GOT3 (cell line): ENCODE measurements around the gene CPB1.

ENCODE experiments used
- DNase-seq: peaks from one replicate; lab custom pipeline; 2025; ENCODE audit warnings: mixed read lengths; lab: John Stamatoyannopoulos, UW

Gene CPB1

DNA sequence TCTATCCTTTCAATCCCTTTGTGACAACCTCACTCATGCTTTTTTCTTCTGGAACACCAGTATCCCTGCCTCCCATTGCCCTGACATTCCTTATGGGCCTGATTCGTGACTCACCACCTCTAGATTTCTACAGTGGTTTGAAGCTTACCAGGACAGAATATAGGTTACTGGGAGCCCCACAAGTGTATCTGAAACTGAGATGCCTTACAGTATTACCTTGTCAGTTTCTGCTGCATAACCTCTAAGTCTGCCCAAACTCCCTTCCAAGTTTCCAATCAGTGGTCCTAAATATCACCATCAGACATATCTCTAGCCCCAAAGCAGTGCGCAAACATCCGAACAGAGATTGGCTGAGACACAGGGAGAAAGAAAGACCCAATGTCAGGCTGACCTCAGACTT lies 5.6 kb downstream of the CPB1 start:
- DNase-seq = no peak

DNA sequence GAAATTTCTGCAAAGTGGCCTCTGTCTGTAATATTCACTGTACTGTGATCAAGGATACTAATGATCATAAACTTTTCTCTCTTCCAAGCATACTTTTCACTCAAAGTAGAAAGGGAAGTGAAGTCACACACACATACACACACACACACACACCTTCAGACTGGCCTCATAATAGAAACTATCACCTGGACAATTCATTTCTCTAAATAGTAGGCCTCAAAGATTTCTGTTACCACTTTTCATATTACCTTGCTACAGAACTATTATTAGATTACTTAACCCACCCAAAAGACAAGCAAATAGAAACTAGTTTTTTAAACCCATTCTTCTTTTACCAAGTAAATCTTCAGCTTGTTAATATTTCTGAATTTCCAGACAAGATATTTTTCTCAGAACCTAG lies 12.2 kb downstream of the CPB1 start:
- DNase-seq = no peak

GRCh38 chr3:148840451-148840850 lies 12.8 kb downstream of the CPB1 start:
- DNase-seq = no peak

- no peak for DNase-seq
Observed at GRCh38 chr3:148845756-148846395, 18.3 kb downstream of the CPB1 start.

GRCh38 chr3:148847351-148847750 lies 19.7 kb downstream of the CPB1 start:
- no peak for DNase-seq

GRCh38 chr3:148848410-148848809 lies 20.8 kb downstream of the CPB1 start:
- no peak for DNase-seq

GRCh38 chr3:148852271-148852992 lies 24.8 kb downstream of the CPB1 start:
- DNase-seq = no peak

DNA sequence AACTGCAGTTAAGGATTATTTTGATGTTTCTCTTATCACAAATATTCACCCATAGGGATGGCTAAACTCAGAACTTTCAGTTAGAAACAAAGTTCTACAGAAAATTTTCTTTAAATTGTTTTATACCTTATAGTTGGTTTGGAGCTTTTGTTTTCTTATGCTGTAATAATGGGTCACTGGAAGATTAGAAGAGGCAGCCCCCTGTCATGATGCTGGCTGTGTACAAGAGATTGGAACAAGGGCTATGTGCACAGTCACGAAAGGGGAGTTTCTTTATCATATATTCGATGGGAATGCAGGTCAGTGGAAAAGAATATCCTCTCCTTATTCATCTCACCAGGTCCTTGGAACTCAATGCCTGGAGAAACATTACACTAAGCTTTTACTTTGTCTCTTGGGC lies 25.5 kb downstream of the CPB1 start:
- no peak for DNase-seq

DNA sequence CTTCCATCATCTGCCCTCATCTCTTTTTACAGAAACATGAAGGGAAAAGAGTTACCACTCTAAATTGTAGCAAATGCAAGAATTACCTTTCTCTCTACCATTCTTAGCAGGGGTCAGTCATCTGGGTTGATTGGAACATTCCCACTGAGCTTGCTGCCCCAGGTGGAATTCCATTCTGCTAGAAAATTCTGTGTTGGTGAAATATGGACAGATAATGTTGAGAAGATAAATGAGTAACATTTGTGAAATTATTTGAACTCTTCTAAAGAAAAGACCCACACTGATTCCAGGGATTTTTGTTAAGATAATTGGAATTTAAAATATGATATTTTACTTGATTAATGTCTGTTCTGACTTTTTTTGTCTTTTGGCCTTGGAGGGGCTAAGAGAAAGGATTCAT lies 26.4 kb downstream of the CPB1 start:
- DNase-seq = no peak

GRCh38 chr3:148856384-148856783 lies 28.8 kb downstream of the CPB1 start:
- no peak for DNase-seq

DNA sequence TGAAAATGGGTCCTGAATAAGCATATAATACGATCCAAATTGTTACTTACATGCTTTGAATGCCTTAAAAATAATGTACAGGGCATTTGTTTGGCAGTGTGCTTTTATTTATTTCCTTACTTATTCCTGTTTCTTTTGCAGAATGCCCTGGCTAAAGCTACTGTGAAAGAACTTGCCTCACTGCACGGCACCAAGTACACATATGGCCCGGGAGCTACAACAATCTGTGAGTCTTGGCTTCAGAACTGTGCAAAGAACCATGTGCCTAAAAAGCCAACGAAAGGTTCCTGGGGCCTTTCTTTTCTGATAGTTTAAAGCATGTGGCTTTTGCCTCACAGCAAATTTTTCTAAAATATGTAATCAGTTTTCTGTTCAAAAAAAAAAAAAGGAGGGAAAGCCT lies 29.7 kb downstream of the CPB1 start:
- DNase-seq = no peak

DNA sequence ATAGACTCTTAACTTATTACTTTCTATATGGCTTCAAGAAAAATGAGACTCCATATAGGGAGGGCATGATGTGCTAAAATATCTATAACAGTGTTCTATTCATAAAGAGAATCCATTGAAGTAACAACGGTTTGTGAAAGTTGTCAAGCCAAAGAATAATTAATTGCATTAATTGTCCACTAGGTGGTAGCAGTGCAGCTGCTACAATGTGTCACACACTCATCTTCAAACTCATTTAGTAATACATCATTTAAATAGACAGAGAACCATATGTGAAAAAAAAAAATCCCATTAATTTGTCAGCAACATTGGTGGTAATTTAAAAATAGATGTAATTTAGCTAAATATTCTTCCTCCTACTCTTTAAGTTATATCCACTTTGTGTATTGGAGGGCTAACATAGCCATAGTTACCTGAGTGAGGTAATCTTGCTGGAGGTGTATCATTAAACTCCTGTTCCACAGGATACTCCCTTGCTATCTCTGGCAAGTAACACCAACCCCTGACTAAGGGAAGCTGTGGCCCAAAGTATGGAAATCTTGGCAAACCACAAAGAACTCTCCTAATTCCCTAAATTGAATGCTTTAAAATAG lies 33.8 kb downstream of the CPB1 start:
- DNase-seq = no peak

DNA sequence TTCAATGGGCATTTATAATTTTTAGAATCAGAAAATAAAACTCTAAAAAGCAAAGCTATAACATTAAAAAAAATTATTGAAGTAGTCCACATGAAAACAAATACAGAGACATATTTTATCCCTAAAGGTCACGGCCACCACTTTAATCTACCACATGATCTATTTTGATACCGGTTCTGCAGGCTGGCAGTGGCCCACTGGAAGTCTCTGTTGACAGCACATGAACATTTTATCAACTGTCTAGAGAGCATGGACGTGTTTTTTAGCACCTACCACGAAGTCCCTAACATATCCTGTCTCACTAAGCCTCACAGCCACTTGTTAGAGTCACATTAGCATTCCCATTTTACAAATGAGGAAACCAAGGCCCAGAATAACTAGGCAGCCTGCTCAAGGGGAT lies 35.7 kb downstream of the CPB1 start:
- no peak for DNase-seq

- DNase-seq = no peak
Observed at GRCh38 chr3:148863814-148864213, 36.2 kb downstream of the CPB1 start.

DNA sequence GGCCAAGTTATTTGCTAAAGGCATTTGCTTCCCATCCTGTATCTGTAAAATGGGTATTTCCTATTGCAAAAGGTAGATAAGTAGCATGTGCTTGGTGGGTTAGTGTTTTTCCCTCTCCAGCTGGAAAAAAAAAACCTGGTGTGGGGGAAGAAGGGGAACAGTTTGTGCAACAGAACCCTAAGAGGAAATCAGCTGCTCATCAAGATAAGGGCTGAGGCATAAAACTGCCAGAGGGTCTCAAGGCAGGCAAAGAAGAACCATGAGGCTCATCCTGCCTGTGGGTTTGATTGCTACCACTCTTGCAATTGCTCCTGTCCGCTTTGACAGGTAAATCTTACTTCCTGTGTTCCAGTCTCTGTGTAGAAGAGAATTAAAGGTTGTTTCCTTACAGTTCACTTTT lies 37.4 kb downstream of the CPB1 start, which contains the start of gene CPA3:
CPA3 (plus strand) TSS at position 248 of the 400 bp plus-strand sequence; CDS start at position 260, 12 bp downstream.
- no peak for DNase-seq

- no peak for DNase-seq
Observed at GRCh38 chr3:148866261-148866660, 38.6 kb downstream of the CPB1 start.

DNA sequence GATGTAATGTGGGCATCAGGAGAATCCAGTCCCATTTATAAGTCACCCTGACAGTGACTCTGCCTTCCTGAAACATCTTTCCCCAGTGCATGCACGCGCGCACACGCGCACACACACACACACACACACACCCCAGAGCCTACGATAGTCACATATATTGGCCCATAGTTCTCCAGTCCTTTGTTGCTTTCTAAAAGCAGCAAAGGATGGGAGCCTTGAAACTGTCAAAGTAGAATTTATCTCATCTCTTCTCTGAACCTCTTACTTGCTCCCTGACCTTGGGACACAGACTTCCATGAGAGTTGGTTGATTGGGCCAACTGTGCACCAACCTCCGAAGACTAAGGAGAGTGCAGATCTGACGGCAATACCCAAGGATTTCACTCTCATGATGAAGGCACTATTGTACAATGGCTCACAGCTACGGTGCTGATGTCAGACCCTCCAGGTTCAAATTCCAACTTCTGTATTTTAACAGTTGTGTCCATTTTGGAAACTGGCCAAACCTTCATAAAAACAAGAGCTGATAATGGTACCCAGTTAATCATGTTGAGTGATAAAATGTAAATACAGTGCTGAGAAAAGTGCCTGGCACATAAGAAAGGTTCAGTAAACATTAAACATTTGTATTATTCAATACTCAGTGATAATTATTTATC lies 45.8 kb downstream of the CPB1 start:
- no peak for DNase-seq

DNA sequence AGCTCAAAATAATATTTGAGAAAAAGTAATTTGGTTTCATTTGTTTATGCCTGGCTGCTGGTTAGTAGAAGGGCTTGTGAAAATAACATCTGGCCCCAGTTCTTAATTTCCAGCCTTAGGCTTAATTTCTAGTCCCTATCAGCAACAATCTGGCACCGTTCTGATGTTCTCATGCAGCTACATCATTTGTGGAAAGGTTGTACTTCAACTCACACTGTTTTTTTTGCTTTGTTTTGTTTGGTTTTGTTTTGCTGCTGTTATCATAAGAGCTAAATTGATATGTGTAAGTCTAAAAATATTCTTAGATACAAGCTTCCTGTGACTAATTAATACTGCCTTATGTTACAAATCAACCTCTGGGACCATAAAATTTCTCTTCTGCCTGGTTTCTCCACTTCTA lies 46.4 kb downstream of the CPB1 start:
- no peak for DNase-seq

GRCh38 chr3:148878095-148878494 lies 50.5 kb downstream of the CPB1 start:
- DNase-seq = no peak

DNA sequence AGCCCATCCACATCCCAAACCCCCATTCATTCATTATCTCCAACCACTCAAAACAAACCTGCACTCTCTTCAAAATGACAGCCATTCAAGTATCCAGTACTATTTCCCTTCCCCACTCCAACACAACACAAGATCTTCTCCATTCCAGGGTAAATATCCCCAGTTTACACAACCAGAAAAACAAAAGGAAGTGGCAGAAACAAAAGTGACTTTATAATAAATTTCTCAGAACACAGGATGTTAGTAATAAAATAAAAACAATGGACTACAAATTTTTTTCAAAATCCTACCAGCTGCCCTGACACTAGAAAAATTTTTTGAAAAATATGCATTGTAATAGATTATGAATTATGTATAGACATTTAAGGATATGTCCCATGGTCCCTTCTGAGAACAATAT lies 51.6 kb downstream of the CPB1 start:
- DNase-seq = no peak

GRCh38 chr3:148880681-148881080 lies 53.1 kb downstream of the CPB1 start:
- DNase-seq = no peak

- DNase-seq = no peak
Observed at GRCh38 chr3:148881286-148881685, 53.7 kb downstream of the CPB1 start.

GRCh38 chr3:148882288-148882687 lies 54.7 kb downstream of the CPB1 start:
- no peak for DNase-seq
